Measurements from ENCODE around the gene CCDC87.

CCDC87 gene

GRCh38 chr11:66580803-66581202 lies 12.1 kb downstream of the CCDC87 start:
- no peak for DNase-seq (ENCODE audit: low read depth in 2 of 2)

GRCh38 chr11:66579017-66579606 lies 13.8 kb downstream of the CCDC87 start:
- DNase-seq (ENCODE audit: low read depth in 2 of 2): peak; percentile 72 to 82

GRCh38 chr11:66570850-66571180 lies 22.0 kb downstream of the CCDC87 start:
- no peak for DNase-seq (ENCODE audit: low read depth in 2 of 2)

GRCh38 chr11:66570079-66570849 lies 22.6 kb downstream of the CCDC87 start:
- no peak for DNase-seq (ENCODE audit: low read depth in 2 of 2)

GRCh38 chr11:66569076-66569475 lies 23.8 kb downstream of the CCDC87 start:
- no peak for DNase-seq (ENCODE audit: low read depth in 2 of 2)

- peak; percentile 63 to 67 for DNase-seq (ENCODE audit: low read depth in 2 of 2)
These were observed 24.5 kb downstream of the CCDC87 start, which contains the start of gene CTSF for GRCh38 chr11:66568124-66568916. Gene CTSF, minus strand, starts transcription at chr11:66568606. Its CDS starts 120 bp downstream, at chr11:66568486.

- no peak for DNase-seq (ENCODE audit: low read depth in 2 of 2)
These were observed 25.1 kb downstream of the CCDC87 start for GRCh38 chr11:66567787-66568123.

- no peak for DNase-seq (ENCODE audit: low read depth in 2 of 2)
These were observed 26.6 kb downstream of the CCDC87 start for GRCh38 chr11:66566221-66566620.

- DNase-seq (ENCODE audit: low read depth in 2 of 2): no peak
These were observed 27.9 kb downstream of the CCDC87 start for GRCh38 chr11:66564984-66565383.

GRCh38 chr11:66564538-66564937 lies 28.3 kb downstream of the CCDC87 start:
- DNase-seq (ENCODE audit: low read depth in 2 of 2): no peak

GRCh38 chr11:66563832-66564231 lies 29.0 kb downstream of the CCDC87 start:
- no peak for DNase-seq (ENCODE audit: low read depth in 2 of 2)

GRCh38 chr11:66562907-66563583 lies 29.8 kb downstream of the CCDC87 start:
- DNase-seq (ENCODE audit: low read depth in 2 of 2): no peak

- no peak for DNase-seq (ENCODE audit: low read depth in 2 of 2)
These were observed 30.6 kb downstream of the CCDC87 start for GRCh38 chr11:66562275-66562674.

- DNase-seq (ENCODE audit: low read depth in 2 of 2): no peak
These were observed 31.0 kb downstream of the CCDC87 start for GRCh38 chr11:66561975-66562248.

GRCh38 chr11:66561178-66561974 lies 31.5 kb downstream of the CCDC87 start:
- DNase-seq (ENCODE audit: low read depth in 2 of 2): no peak

GRCh38 chr11:66559866-66560676 lies 32.8 kb downstream of the CCDC87 start:
- DNase-seq (ENCODE audit: low read depth in 2 of 2): no peak

- DNase-seq (ENCODE audit: low read depth in 2 of 2): no peak
These were observed 33.6 kb downstream of the CCDC87 start for GRCh38 chr11:66559142-66559865.

- DNase-seq (ENCODE audit: low read depth in 2 of 2): no peak
These were observed 35.0 kb downstream of the CCDC87 start for GRCh38 chr11:66557733-66558326.

GRCh38 chr11:66556086-66556485 lies 36.8 kb downstream of the CCDC87 start:
- no peak for DNase-seq (ENCODE audit: low read depth in 2 of 2)

GRCh38 chr11:66555416-66555815 lies 37.4 kb downstream of the CCDC87 start:
- no peak for DNase-seq (ENCODE audit: low read depth in 2 of 2)
